GM21529 (cell line): ENCODE results near the gene MARF1.
"Not testable (repeated sequence)": the region's sequence is repeated elsewhere in the genome, so short reads cannot be mapped to it uniquely, and the experiment has no call there.

Experiments used
- ATAC-seq: cut with Tn5 transposase; IDR thresholded peaks from one replicate; pipeline ENCODE4 v1.9.1; 2021; ENCODE audit not compliant: unreplicated experiment

The MARF1 gene

DNA sequence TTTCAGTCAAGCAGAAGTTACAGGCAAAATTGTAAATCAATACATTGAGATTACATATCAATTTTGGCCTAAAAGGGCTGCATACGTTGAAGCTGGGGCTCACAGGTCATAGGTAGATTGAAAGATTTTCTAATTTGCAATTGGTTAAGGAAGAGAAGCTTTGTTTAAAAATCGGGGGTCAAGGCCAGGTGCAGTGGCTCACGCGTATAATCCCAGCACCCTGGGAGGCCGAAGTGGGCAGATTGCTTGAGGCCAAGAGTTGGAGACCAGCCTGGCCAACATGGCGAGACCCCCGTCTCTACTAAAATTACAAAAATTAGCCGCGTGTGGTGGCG lies 68.4 kb downstream of the MARF1 start:
- no peak for ATAC-seq

DNA sequence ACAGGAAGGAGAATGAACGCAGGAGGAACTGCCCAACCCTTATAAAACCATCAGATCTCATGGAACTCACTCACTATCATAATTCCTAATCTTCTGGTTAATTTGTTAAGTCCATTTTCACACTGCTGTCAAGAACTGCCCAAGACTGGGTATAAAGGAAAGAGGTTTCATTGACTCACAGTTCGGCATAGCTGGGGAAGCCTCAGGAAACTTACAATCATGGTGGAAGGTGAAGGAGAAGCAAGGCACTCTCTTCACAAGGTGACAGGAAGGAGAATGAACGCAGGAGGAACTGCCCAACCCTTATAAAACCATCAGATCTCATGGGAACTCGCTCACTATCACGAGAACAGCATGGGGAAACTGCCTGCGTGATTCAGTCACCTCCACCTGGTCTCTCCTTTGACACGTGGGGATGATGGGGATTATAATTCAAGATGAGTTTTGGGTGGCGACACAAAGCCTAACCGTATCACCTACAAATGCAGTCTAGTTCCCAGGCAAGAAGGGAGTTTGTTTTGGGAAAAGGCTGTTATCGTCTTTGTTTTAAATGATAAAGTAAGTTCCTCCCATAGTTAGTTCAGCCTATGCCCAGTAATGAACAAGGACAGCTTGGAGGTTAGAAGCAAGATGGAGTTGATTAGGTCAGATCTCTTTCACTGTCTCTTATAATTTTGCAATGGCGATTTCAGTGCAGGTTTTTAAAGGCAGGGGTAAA lies 68.9 kb downstream of the MARF1 start:
- ATAC-seq: not testable (repeated sequence)

DNA sequence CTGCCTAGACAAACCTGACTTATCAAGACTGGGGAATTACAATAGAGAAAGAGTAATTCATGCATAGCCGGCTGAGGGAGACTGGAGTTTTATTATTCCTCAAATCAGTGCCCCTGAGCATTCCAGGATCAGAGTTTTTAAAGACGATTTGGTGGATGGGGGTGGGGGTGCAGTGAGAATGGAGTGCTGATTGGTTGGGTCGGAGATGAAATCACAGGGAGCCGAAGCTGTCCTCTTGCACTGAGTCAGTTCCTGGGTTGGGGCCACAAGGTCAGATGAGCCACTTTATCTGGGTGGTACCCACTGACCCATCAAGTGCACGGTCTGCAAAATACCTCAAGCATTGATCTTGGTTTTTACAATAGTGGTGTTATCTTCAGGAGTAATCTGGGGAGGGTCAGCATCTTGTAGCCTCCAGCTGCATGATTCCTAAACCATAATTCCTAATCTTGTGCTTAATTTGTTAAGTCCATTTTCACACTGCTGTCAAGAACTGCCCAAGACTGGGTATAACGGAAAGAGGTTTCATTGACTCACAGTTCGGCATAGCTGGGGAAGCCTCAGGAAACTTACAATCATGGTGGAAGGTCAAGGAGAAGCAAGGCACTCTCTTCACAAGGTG lies 69.6 kb downstream of the MARF1 start:
- no peak for ATAC-seq

DNA sequence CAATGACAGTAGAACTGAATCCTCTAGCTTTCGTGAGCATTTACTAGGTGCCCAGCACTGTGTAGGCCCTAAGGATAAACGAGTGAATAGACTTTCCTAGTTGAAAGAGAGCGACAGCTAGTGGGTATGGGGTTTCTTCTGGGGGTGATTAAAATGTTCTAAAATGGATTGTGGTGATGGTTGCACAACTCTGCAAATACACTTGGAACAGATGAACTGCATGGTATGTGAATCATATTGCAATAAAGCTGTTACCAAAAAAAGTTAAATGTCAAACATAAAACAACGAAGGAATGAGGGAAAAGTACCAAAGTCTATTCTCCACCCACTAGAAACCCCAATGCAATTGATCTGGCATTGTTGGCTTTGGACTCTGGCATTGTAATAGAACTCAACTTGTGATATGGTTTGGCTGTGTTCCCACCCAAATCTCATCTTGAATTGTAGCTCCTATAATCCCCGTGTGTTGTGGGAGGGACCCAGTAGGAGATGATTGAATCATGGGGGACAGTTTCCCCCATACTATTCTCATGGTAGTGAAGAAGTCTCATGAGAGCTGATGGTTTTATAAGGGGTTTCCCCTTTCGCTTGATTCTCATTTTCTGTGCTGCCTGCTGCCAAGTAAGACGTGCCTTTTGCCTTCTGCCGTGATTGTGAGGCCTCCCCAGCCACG lies 70.5 kb downstream of the MARF1 start:
- no peak for ATAC-seq

DNA sequence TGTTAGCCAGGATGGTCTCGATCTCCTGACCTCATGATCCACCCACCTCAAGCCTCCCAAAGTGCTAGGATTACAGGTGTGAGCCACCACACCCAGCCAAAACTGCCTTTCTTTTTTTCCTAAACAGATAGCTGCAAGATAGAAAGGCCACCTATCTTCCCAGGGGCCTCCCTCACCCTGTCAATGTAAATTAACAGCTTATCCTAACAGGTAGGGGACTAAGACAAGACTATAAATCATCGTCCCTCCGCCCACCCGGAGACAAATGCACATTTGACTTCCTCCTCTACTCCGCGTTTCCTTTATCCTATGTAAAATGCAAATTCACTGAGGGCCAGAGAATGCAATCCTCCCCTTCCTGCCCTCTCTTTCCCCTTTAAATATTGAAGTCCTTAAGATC lies 71.4 kb downstream of the MARF1 start:
- ATAC-seq: no peak

DNA sequence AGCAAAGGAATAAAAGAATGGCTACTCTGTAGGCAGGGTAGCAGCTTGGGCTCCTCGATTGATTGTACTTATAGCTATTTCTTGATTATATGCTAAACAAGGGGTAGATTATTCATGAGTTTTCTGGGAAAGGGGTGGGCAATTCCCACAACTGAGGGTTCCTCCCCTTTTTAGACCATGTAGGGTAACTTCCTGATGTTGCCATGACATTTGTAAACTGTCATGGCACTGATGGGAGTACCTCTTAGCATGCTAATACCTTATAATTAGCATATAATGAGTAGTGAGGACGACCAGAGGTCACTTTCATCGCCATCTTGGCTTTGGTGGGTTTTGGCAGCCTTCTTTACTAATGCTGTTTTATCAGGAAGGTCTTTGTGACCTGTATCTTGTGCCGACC lies 72.3 kb downstream of the MARF1 start:
- ATAC-seq: not testable (repeated sequence)

DNA sequence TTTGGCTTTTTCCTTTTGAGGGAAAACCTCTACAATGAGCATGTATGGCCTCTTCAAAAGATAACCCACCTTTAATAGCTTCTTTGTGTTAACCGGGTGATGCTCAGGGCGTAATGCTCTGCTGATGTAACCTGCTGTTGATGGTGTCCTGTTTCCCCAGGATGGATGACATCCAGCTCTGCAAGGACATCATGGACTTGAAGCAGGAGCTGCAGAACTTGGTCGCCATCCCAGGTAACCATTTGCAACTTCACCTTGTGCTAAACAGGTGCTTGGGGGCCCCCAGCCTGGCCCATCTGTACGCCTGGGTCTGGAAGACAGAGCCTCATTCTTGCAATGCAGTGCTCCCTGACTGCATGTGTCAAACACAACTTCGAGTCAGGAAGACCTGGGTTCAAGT lies 75.1 kb downstream of the MARF1 start:
- ATAC-seq: no peak

DNA sequence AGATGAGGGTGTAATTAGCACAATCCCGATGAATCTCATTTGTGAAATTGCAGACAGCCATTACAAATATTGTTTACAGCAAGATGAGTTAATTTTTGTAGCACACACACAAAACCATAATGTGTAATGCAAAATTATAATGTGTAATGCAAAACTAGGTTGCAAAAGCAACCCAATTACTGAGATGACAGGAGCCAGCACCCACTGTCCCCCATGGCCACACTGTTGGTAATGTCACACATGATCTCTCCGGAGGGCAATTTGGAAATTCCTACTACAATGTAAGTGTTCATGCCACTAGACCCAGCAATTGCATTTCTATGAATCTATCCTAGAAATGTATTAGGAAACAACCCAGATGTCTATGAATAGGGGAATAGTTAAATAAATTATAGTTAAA lies 76.9 kb downstream of the MARF1 start:
- ATAC-seq: no peak

DNA sequence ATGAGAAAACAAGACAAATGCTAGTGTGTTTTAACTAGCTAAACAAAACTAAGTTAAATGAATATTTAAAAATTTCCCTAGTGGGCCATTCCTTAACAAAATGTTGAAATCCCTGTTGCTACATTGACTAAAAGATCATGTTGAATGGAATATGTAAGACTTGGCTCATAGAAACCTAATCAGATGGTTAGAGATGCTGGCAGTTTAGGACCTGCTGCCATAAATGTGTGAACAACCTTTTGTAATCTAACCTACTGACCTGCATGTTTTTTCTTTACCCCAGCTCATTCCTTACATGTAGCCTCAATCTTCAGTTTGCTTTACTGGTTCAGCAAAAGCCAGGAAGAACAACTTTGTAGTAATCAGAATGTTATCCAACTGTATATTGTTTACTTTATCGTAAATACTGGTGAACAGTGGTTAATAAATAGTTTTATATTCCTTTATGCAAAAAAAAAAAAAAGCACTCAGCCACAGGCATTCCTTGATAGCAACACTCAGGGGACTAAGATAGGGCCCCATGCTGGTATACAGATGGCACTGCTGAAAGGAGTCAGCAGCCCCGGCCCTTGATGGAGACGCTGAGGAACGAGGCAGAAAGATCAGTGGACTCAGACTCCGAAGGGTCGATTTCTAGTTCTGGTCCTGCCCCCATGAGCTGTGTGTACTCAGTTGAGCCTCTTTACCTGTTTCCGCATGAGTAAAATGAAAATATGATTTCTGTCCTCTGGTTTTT lies 78.2 kb downstream of the MARF1 start:
- no peak for ATAC-seq

DNA sequence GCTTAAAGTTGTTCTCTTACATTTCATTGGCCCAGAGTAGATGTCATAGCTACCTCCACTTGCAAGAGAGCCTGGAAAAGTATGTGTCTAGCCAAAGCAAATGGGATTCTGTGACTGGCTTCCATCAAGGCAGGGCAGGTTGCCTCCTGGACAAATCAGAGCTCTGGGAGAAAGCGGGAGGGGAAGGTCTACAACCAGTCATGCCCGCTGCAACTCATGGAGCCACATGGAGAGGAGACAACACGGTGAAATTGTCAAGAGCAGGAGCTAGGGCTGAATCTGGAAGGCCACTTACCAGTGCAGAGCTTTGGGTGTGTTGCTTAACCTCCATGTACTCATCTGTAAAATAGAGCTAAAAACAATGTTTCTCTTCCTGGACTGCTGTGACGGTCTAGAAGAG lies 83.8 kb downstream of the MARF1 start:
- no peak for ATAC-seq

DNA sequence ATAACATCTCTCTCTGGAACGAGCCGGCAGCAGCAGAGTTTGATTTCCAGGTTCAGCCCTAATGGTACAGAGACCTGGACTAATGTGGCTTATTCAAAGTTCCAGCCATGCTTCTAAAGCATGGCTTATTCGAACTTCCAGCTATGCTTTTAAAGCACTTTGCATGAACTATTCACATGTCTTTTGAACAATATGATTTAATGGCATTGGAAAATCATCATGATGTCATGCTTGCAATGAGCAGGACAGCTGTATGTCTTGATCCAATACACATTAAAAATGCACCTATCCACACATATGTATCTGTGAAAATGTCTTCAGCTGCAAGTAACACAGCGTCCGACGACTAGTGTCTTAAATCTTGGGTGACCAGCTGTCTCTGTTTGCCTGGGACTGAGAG lies 85.7 kb downstream of the MARF1 start:
- no peak for ATAC-seq

DNA sequence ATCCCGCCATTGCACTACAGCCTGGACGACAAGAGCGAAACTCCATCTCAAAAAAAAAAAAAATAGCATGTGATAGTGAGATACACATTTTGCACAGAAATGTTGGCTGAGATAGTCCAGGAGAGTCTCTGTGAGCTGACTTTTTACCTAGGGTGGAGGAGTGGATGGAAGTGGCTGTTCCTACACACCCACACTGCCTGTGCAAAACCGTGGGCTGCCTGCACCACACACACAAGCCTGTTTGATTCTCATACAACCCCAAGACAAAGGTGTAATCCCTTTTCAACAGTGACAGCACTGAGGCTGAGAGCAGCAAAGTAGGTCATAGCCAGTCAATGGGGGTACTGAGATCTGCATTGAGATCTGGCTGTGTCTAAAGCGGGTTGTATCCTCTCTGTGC lies 86.8 kb downstream of the MARF1 start:
- no peak for ATAC-seq

DNA sequence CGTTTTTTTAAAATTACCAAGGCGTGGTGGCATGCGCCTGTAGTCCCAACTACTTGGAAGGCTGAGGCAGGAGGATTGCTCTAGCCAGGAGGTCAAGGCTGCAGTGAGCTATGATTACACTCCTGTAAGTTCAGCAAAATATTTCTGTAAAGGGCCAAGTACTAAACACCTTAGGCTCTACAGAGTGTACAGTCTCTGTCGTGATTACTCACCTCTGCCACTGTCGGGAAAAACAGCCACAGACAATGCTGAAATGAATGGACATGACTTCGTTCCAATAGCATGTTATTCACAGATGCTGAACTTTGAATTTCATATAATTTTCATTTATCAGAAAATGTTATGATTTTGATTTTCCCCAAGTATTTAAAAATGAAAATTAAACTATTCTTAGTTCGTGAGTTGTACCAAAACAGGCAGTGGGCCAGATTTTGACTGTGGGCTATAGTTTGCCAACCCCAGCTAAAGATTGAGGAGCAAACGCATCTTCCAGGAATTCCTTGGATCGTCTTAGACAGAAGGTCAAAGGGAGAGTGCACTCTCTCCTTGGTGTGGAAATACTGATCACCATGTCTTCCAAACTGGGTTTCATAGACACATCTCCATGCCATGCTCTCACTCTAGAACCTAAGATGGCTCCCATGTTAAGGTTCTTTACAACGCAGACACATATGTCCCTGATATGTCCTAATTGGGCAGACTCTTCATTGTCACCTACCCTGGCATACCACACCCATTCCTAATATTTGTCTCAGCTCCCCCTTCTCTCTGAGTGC lies 89.5 kb downstream of the MARF1 start:
- ATAC-seq: no peak

DNA sequence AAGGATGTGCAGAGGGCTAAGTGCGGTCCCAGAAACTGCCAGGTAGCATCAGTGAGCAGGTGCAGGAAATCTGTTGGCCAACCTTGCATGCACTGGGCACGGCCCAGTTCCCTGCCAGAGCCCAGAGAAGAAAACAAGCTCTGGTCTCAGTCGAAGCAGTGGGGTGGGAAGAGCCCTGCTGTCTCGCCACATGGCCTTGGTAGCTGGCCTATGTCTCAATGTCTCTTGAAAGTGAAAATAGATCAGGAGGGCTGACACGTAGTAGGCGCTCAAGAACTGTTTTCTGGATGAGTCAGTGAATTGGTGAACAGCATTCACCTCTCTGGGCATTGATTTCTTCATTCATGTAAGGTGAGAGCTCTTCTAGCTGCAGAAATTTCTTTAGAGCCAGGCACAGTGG lies 90.4 kb downstream of the MARF1 start:
- no peak for ATAC-seq

DNA sequence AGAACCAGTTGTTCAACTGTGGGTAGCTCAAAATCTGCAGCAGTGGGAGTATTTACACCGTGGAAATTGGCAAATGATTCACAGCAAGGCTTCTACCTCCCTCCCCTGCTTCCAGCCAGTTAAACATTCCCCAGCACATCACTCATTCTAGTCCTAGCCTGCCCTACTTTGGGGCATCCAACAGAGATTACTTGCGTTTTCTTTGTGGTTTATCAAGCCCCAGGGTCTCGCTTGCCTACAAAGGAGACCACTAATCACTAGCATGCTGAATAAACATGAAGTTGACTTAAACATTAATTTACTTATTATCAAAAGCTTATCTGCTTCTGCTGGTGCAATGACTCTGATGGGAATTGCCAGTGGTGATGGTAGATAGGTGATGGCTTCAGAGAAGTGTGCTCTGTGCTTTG lies 94.5 kb downstream of the MARF1 start:
- no peak for ATAC-seq

DNA sequence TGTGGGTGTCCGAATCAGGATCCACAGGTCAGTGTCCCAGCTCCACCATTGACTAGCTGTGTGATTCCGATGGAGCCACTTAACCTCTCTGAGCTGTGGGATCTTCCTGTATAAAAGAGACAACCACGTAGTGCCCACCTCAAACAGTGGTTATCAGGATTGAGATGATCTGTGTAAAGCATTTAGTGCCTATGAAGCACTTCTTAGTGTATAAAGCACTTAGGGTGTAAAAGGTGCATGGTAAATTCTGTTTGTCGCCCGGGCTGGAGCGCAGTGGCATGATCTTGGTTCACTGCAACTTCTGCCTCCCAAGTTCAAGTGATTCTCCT lies 95.2 kb downstream of the MARF1 start:
- no peak for ATAC-seq

DNA sequence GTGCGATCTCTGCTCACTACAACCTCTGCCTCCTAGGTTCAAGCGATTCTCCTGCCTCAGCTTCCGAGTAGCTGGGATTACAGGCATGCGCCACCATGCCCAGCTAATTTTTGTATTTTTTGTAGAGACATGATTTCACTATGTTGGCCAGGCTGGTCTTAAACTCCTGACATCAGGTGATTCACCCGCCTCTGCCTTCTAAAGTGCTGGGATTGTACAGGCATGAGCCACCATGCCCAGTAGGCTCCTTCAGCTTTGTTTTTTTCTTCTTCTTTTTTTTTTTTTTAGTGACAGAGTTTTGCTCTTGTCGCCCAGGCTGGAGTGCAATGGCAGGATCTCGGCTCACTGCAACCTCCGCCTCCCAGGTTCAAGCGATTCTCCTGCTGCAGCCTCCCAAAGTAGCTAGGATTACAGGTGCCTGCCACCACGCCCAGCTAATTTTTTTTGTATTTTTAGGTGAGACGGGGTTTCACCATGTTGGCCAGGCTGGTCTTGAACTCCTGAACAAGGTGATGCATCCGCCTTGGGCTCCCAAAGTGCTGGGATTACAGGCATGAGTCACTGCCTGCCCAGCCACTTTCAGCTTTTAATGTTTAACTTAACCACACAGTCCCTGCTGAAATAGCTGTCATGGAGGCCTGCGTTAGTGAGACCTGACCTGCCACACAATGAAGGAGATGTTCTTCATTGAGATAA lies 95.7 kb downstream of the MARF1 start:
- ATAC-seq: not testable (repeated sequence)

DNA sequence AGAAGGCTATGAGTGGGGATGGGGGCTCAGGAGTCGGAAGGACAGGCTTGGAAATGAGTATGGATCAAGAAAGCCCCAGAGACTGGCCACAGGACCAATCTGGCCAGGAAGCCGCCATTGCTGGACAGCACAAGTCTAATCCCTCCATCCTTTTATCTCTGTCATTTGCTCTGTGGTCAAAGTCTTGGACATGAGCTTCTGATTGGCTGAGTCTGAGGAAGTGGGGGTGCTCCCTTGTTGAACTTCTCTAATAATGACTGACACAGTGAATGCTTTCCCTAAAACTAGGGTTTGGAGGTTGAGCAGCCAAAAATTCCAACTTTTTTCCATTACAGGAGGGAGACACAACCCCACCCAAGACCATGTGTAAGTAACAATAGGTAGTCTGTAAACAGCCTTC lies 97.4 kb downstream of the MARF1 start:
- ATAC-seq: no peak

DNA sequence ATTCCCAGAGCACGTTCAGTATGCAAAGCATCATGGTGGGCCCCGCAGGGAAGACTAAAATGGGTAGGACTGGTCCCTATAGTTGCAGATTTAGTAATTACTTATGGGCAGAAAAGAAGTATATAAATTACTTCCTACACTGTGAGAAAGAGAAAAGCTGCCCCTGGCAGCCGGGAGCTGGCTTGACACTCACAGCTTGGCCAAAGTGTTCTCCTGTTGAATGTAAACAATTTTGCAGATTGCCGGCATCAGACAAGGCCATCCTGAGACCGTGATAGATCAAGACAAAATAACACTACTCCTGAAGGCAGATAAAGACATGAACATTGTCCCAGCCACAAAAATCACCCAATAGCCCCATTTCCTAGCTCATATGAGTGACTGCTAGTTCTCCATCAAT lies 98.5 kb downstream of the MARF1 start:
- no peak for ATAC-seq
